ENCODE results near the gene VAPA. TPM values are rescaled to one million over a fixed set of nuclear protein-coding genes. Genes with fewer than 3 reads are reported as not detected.
"Not testable (repeated sequence)": the region's sequence is repeated elsewhere in the genome, so short reads cannot be mapped to it uniquely, and the experiment has no call there.

VAPA gene
- total and polyA plus RNA-seq, 8 donors, result 182 to 220 (median 205) TPM

- ATAC-seq, result no peak
- Histone ChIP-seq H3K27ac (no peak overlapping the region), H3K9me3 (no peaks in the 10 kb centered on the region), H3K27me3 (no peaks in the 10 kb centered on the region), H3K4me1 (peaks cover 0 to 9% of the 10 kb centered on the region in 2 donors), H3K36me3 (no peaks in the 10 kb centered on the region), H3K4me3 (no peak overlapping the region)
- TF ChIP-seq CTCF (IDR thresholded peaks at IDR 0.05), result no peak
- no peak for DNase-seq
- intact Hi-C loops (cut with DNase I), result no loop called here
Measured at GRCh38 chr18:9910071-9910470, 3.7 kb upstream of the VAPA start.

- ATAC-seq (no peak), DNase-seq (no peak)
- no peak overlapping the region for H3K27ac ChIP-seq
- peaks cover 0 to 13% of the 10 kb centered on the region in 2 donors for H3K4me1 ChIP-seq
- intact Hi-C loops (cut with DNase I), result no loop called here
- no peaks in the 10 kb centered on the region for H3K9me3 ChIP-seq
- H3K36me3 ChIP-seq, result no peaks in the 10 kb centered on the region
- no peaks in the 10 kb centered on the region for H3K27me3 ChIP-seq
- no peak overlapping the region for H3K4me3 ChIP-seq
- TF ChIP-seq CTCF (IDR thresholded peaks at IDR 0.05), result no peak
Measured at GRCh38 chr18:9910661-9911060, 3.2 kb upstream of the VAPA start.

- no peak for TF ChIP-seq CTCF (IDR thresholded peaks at IDR 0.05)
- intact Hi-C loops (cut with DNase I), result no loop called here
- DNase-seq (no peak), ATAC-seq (no peak)
- no peak overlapping the region for H3K27ac ChIP-seq
- no peaks in the 10 kb centered on the region for H3K9me3 ChIP-seq
- no peaks in the 10 kb centered on the region for H3K27me3 ChIP-seq
- peaks cover 0 to 14% of the 10 kb centered on the region in 2 donors for H3K4me1 ChIP-seq
- no peaks in the 10 kb centered on the region for H3K36me3 ChIP-seq
- no peak overlapping the region for H3K4me3 ChIP-seq
Measured at GRCh38 chr18:9911226-9911625, 2.6 kb upstream of the VAPA start.

- H3K9me3 ChIP-seq; H3K27me3 ChIP-seq; H3K36me3 ChIP-seq; DNase-seq; H3K4me3 ChIP-seq; ATAC-seq; H3K27ac ChIP-seq; intact Hi-C loops (cut with DNase I): not testable (repeated sequence)
- H3K4me1 ChIP-seq, result peaks cover 3 to 21% of the 10 kb centered on the region in 2 donors
Measured at GRCh38 chr18:9912285-9912684, 1.5 kb upstream of the VAPA start.

- intact Hi-C loops (cut with DNase I), result no loop called here
- DNase-seq (no peak), ATAC-seq (peak; percentile 6)
- Histone ChIP-seq H3K4me1 (peaks cover 6 to 29% of the 10 kb centered on the region in 2 donors), H3K36me3 (no peaks in the 10 kb centered on the region), H3K27me3 (no peaks in the 10 kb centered on the region), H3K4me3 (peak overlapping the region; percentile 73 to 86), H3K9me3 (no peaks in the 10 kb centered on the region), H3K27ac (peak overlapping the region; percentile 99)
- TF ChIP-seq CTCF (IDR thresholded peaks at IDR 0.05), result no peak
Measured at GRCh38 chr18:9913151-9913525, 678 bp upstream of the VAPA start.

GRCh38 chr18:9914334-9914583, 443 bp downstream of the VAPA start:
- peak in 1 of 4 donors; percentile 40 for DNase-seq
- intact Hi-C loops (cut with DNase I), result no loop called here
- TF ChIP-seq CTCF (IDR thresholded peaks at IDR 0.05), result no peak

More at GRCh38 chr18:9914334-9914583, 443 bp downstream of the VAPA start:
- ATAC-seq, result peak; percentile 6
- Histone ChIP-seq H3K27me3 (no peaks in the 10 kb centered on the region), H3K9me3 (no peaks in the 10 kb centered on the region), H3K36me3 (no peaks in the 10 kb centered on the region), H3K4me1 (peaks cover 16 to 40% of the 10 kb centered on the region in 2 donors), H3K27ac (peak overlapping the region; percentile 99), H3K4me3 (peak overlapping the region; percentile 73 to 86)
